GM13976 (cell line): ENCODE results near the gene TNS3.
"Not testable (repeated sequence)": the region's sequence is repeated elsewhere in the genome, so short reads cannot be mapped to it uniquely, and the experiment has no call there.

Experiments used
- DNase-seq: peaks from one replicate; pipeline ENCODE4 v3.0.0; 2012; ENCODE audit warnings: low spot score
- CTCF ChIP-seq: IDR thresholded peaks from 2 replicates; pipeline ENCODE4 v1.5.1; 2012; ENCODE audit warnings: borderline replicate concordance, mild to moderate bottlenecking; ENCODE audit not compliant: insufficient read depth; ENCODE audit errors: extremely low read depth, missing control alignments, control extremely low read depth
- in situ Hi-C: fragments of 300-500 bp; cut with MboI; formaldehyde crosslinking; loops from one replicate; pipeline ENCODE4 v1.12.0; 2022; ENCODE audit warnings: low sequenced_read_pairs, mixed read lengths, inconsistent platforms; ENCODE audit not compliant: unreplicated experiment

Gene TNS3

GRCh38 chr7:47265621-47266020 is 316.3 kb downstream of the TNS3 start:
- in situ Hi-C loops, result loop anchor here (10.0 kb wide), 1 partner anchor 559 kb away; no protein-coding TSS in a partner anchor
- no peak for DNase-seq

GRCh38 chr7:47264021-47264651 is 317.8 kb downstream of the TNS3 start:
- TF ChIP-seq CTCF, result no peak
- DNase-seq, result no peak
- in situ Hi-C loops, result loop anchor here (10.0 kb wide), 1 partner anchor 561 kb away; no protein-coding TSS in a partner anchor

More at GRCh38 chr7:47265621-47266020, 316.3 kb downstream of the TNS3 start:
- TF ChIP-seq CTCF, result no peak

- in situ Hi-C loops, result loop anchor here (10.0 kb wide), 1 partner anchor 562 kb away; no protein-coding TSS in a partner anchor
- no peak for TF ChIP-seq CTCF
- no peak for DNase-seq
These were observed 319.0 kb downstream of the TNS3 start for GRCh38 chr7:47262881-47263280.

- in situ Hi-C loops, result loop anchor here (10.0 kb wide), 1 partner anchor 563 kb away; no protein-coding TSS in a partner anchor
These were observed 319.8 kb downstream of the TNS3 start for GRCh38 chr7:47262160-47262559.

GRCh38 chr7:47260270-47260669 is 321.6 kb downstream of the TNS3 start:
- in situ Hi-C loops, result loop anchor here (10.0 kb wide), 1 partner anchor 565 kb away; no protein-coding TSS in a partner anchor
- no peak for DNase-seq
- TF ChIP-seq CTCF, result no peak

More at GRCh38 chr7:47262160-47262559, 319.8 kb downstream of the TNS3 start:
- DNase-seq, result not testable (repeated sequence)

- no peak for TF ChIP-seq CTCF
- DNase-seq, result no peak
- in situ Hi-C loops, result loop anchor here (10.0 kb wide), 1 partner anchor 565 kb away; no protein-coding TSS in a partner anchor
These were observed 322.2 kb downstream of the TNS3 start for GRCh38 chr7:47259682-47260081.

GRCh38 chr7:47258798-47259197 is 323.1 kb downstream of the TNS3 start:
- no peak for DNase-seq
- in situ Hi-C loops, result no loop called here
- TF ChIP-seq CTCF, result no peak
